Measurements from ENCODE around the gene C16orf95. TPM values are rescaled to one million over a fixed set of nuclear protein-coding genes. Genes with fewer than 3 reads are reported as not detected.

C16orf95 gene, protein sequence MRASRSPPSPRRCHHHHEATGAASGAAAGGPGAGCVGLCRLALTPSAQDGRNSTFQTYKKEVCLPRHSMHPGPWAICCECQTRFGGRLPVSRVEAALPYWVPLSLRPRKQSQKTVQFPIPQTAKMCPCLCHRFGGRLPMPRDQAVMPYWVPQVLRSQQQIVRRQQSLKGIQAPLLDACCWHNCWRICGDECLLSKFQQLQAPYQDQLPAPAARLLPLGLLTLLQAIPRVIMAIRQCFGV
- 1 to 10 TPM in 2 of 4 donors, under 1 TPM in 1, not detected in 1; 0.36 to 1.9 (median 1.2) TPM for total RNA-seq
- 1 to 10 TPM; 2.5 to 6.6 (median 4.3) TPM for polyA plus RNA-seq

DNA sequence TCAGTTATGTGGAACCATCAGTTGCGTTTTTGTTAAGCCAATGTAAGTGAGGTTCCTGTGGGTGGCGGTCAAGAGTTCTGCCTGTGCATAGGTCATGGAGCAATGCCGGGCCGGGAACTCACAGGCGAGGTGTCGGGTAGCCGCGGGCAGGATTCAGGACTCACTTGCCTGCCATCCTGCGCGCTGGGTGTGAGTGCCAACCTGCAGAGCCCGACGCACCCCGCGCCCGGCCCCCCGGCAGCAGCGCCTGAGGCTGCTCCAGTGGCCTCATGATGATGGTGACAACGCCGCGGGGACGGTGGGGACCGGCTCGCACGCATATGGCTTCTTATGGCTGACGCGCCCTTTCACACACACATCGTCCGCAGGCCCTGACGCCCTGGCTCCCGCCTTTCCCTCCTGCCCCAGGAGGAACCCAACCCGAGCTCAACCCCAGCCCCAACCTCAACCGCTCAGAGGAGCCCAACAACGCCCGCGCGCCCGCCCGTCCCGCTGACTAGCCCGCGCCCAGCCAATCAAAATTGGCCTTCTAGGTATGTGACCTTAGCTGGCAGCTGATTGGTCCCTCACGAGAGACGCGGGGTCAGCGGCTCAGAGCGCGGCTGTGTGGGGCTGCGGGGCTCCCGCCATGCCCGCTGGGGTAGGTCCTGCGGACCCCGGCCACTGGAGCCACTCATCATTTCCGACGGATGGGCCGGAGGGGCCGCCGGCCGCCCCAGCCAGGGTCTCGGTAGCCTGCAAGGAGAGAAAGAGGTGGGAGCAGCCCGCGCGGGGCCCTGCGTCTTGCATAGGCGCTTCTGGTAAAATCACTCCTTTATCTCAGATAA is at the start of gene C16orf95:
Gene C16orf95, minus strand, starts transcription at position 470 of the 827 bp plus-strand sequence. Its CDS starts 150 bp downstream, at position 320.
- no peaks in the 10 kb centered on the region for H3K36me3 ChIP-seq
- DNase-seq, result peak; percentile 98

DNA sequence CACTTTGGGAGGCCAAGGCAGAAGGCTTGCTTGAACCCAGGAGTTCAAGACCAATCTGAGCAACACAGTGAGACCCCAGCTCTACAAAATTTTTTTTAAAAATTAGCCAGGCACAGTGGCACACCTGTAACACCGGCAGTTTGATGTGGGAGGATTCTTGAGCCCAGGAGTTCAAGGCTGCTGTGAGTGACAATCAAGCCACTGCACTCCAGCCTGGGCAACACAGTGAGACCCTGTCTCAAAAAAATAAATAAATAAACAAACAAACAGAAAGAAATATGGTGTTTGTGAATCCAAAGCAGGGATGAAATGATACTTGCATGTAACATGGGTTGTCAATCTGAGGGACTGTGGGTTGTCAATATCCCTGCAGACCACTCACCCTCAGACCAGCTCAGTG is 49.7 kb upstream of the C16orf95 start:
- peak overlapping the region in 2 of 4 donors; percentile 80 to 87 for H3K27ac ChIP-seq
- intact Hi-C loops (cut with DNase I), result no loop called here
- WGBS, 2 donors, result 65 to 92% methylated on average over 1 of the region's 1 CpG

More for the DNA sequence above, at the start of gene C16orf95:
- Histone ChIP-seq H3K4me1 (peaks cover 0 to 12% (median 9%) of the 10 kb centered on the region in 4 donors), H3K27ac (peak within 1 kb of the TSS; percentile 92 to 98 (median 96)), H3K4me3 (peak within 1 kb of the TSS; percentile 64 to 99 (median 90)), H3K27me3 (no peaks in the 10 kb centered on the region), H3K9me3 (no peaks in the 10 kb centered on the region)
- TF ChIP-seq POLR2A (IDR thresholded peaks at IDR 0.05) (peak; percentile 96 to 97), EP300 (IDR thresholded peaks at IDR 0.05) (no peak), POLR2AphosphoS5 (IDR thresholded peaks at IDR 0.05) (peak; percentile 95 to 99 (median 98)), CTCF (IDR thresholded peaks at IDR 0.05) (peak; percentile 56 to 70 (median 61))
- 1% methylated on average over 64 of the region's 64 CpGs for WGBS, 2 donors
- intact Hi-C loops (cut with DNase I), result loop anchor here (2.0 to 10.0 kb wide), 4 partner anchors 45 to 238 kb away; partner anchors contain the start of genes MAP1LC3B and ZCCHC14

DNA sequence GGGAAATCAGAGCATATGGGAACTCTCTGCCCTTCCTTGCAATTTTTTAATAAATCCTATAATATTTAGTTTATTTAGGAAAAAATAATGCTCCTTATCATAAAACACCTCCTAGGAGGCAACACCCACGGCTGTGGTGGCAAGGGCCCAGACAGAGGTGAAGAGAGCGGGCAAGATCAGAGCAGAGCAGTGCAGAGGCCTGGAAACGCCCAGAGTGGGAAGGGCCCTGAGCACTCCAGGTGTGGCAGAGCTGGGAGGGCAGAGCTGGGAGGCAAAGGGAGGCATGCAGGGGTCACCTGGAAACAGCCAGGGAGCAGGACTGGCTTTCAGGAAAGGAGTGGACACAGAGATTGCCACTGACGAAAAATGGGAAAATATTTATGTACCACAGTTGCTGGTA is 49.1 kb upstream of the C16orf95 start:
- TF ChIP-seq POLR2A (IDR thresholded peaks at IDR 0.05), result no peak
- no peak for TF ChIP-seq CTCF (IDR thresholded peaks at IDR 0.05)
- TF ChIP-seq POLR2AphosphoS5 (IDR thresholded peaks at IDR 0.05), result no peak
- no peak for TF ChIP-seq EP300 (IDR thresholded peaks at IDR 0.05)
- H3K4me3 ChIP-seq, result no peak overlapping the region
- H3K9me3 ChIP-seq, result no peaks in the 10 kb centered on the region
- intact Hi-C loops (cut with DNase I), result no loop called here
- H3K27ac ChIP-seq, result peak overlapping the region in 2 of 4 donors; percentile 87 to 89
- no peak for DNase-seq
- peaks cover 0 to 19% (median 3%) of the 10 kb centered on the region in 4 donors for H3K36me3 ChIP-seq
- whole genome bisulfite sequencing, 2 donors, result 22 to 70% methylated on average over 4 of the region's 4 CpGs
- no peaks in the 10 kb centered on the region for H3K27me3 ChIP-seq
- peaks cover 0 to 70% (median 68%) of the 10 kb centered on the region in 4 donors for H3K4me1 ChIP-seq

More for the DNA sequence above, 49.7 kb upstream of the C16orf95 start:
- Histone ChIP-seq H3K27me3 (no peaks in the 10 kb centered on the region), H3K4me3 (no peak overlapping the region), H3K9me3 (no peaks in the 10 kb centered on the region), H3K4me1 (peaks cover 0 to 77% (median 73%) of the 10 kb centered on the region in 4 donors), H3K36me3 (peaks cover 0 to 13% (median under 1%) of the 10 kb centered on the region in 4 donors)
- no peak for TF ChIP-seq POLR2AphosphoS5 (IDR thresholded peaks at IDR 0.05)
- TF ChIP-seq EP300 (IDR thresholded peaks at IDR 0.05), result no peak
- no peak for TF ChIP-seq CTCF (IDR thresholded peaks at IDR 0.05)
- no peak for TF ChIP-seq POLR2A (IDR thresholded peaks at IDR 0.05)
- no peak for DNase-seq

GRCh38 chr16:87365021-87365713 is 48.0 kb upstream of the C16orf95 start:
- WGBS, 2 donors, result 87 to 90% methylated on average over 13 of the region's 13 CpGs
- H3K36me3 ChIP-seq, result peaks cover 0 to 31% (median 6%) of the 10 kb centered on the region in 4 donors
- no peak for DNase-seq
- no peaks in the 10 kb centered on the region for H3K27me3 ChIP-seq
- no peaks in the 10 kb centered on the region for H3K9me3 ChIP-seq
- peaks cover 0 to 59% (median 56%) of the 10 kb centered on the region in 4 donors for H3K4me1 ChIP-seq
- no peak overlapping the region for H3K4me3 ChIP-seq
- TF ChIP-seq EP300 (IDR thresholded peaks at IDR 0.05) (no peak), POLR2A (IDR thresholded peaks at IDR 0.05) (no peak), POLR2AphosphoS5 (IDR thresholded peaks at IDR 0.05) (no peak), CTCF (IDR thresholded peaks at IDR 0.05) (no peak)
- H3K27ac ChIP-seq, result peak overlapping the region; percentile 76 to 89 (median 86)
- intact Hi-C loops (cut with DNase I), result no loop called here

Measured in sigmoid colon (tissue), 7 donors.